ENCODE data around the gene PSME1.

Gene PSME1

GRCh38 chr14:24110523-24110922, 25.5 kb upstream of the PSME1 start:
- no peaks in the 10 kb centered on the region for H3K9me3 ChIP-seq (ENCODE audit: low read depth, low read length)
- no peak overlapping the region for H3K9ac ChIP-seq (ENCODE audit: insufficient read length)
- no peak for TF ChIP-seq EZH2 (IDR thresholded peaks at IDR 0.05)
- no peak for TF ChIP-seq POLR2AphosphoS5 (IDR thresholded peaks at IDR 0.05; ENCODE audit: borderline replicate concordance, low read depth, low read length)
- no peak for TF ChIP-seq FOXP2 (optimal IDR thresholded peaks at IDR 0.05; ENCODE audit: control extremely low read depth, extremely low read length, insufficient read depth)
- DNase-seq (ENCODE audit: low read depth, low spot score), result no peak
- no peak overlapping the region for H3K27ac ChIP-seq
- no peak overlapping the region for H3K4me3 ChIP-seq
- H3K36me3 ChIP-seq (ENCODE audit: insufficient read depth, low read length), result no peaks in the 10 kb centered on the region

GRCh38 chr14:24113379-24113800, 22.6 kb upstream of the PSME1 start:
- Histone ChIP-seq H3K36me3 (ENCODE audit: insufficient read depth, low read length) (peaks cover under 1% of the 10 kb centered on the region; the same call in 1 of the 2 replicates), H3K9ac (ENCODE audit: insufficient read length) (peak overlapping the region; percentile 87), H3K9me3 (ENCODE audit: low read depth, low read length) (no peaks in the 10 kb centered on the region), H3K4me3 (peak overlapping the region; percentile 96), H3K27ac (peak overlapping the region; percentile 94)
- TF ChIP-seq EZH2 (IDR thresholded peaks at IDR 0.05), result no peak
- TF ChIP-seq POLR2AphosphoS5 (IDR thresholded peaks at IDR 0.05; ENCODE audit: borderline replicate concordance, low read depth, low read length), result no peak
- TF ChIP-seq FOXP2 (optimal IDR thresholded peaks at IDR 0.05; ENCODE audit: control extremely low read depth, extremely low read length, insufficient read depth), result no peak
- DNase-seq (ENCODE audit: low read depth, low spot score), result no peak

- no peaks in the 10 kb centered on the region for H3K9me3 ChIP-seq (ENCODE audit: low read depth, low read length)
- peak overlapping the region; percentile 94 for H3K27ac ChIP-seq
- peak overlapping the region; percentile 96 for H3K4me3 ChIP-seq
- H3K36me3 ChIP-seq (ENCODE audit: insufficient read depth, low read length), result peaks cover 6% of the 10 kb centered on the region; the same call in 1 of the 2 replicates
- DNase-seq (ENCODE audit: low read depth, low spot score), result no peak
- TF ChIP-seq POLR2AphosphoS5 (IDR thresholded peaks at IDR 0.05; ENCODE audit: borderline replicate concordance, low read depth, low read length) (peak; percentile 74; the same call in 1 of the 2 replicates), FOXP2 (optimal IDR thresholded peaks at IDR 0.05; ENCODE audit: control extremely low read depth, extremely low read length, insufficient read depth) (no peak)
- H3K9ac ChIP-seq (ENCODE audit: insufficient read length), result peak overlapping the region; percentile 87
Observed at GRCh38 chr14:24113801-24114531, 22.0 kb upstream of the PSME1 start.

- peak within 1 kb of the TSS; percentile 96 for H3K4me3 ChIP-seq
- H3K9ac ChIP-seq (ENCODE audit: insufficient read length), result peak within 1 kb of the TSS; percentile 87
- H3K9me3 ChIP-seq (ENCODE audit: low read depth, low read length), result no peaks in the 10 kb centered on the region
- peak; percentile 99 for DNase-seq (ENCODE audit: low read depth, low spot score)
- peaks cover 14% of the 10 kb centered on the region; the same call in 1 of the 2 replicates for H3K36me3 ChIP-seq (ENCODE audit: insufficient read depth, low read length)
- TF ChIP-seq EZH2 (IDR thresholded peaks at IDR 0.05) (no peak), POLR2AphosphoS5 (IDR thresholded peaks at IDR 0.05; ENCODE audit: borderline replicate concordance, low read depth, low read length) (peak; percentile 26), FOXP2 (optimal IDR thresholded peaks at IDR 0.05; ENCODE audit: control extremely low read depth, extremely low read length, insufficient read depth) (peak; percentile 96)
- peak within 1 kb of the TSS; percentile 94 for H3K27ac ChIP-seq
Observed at GRCh38 chr14:24114532-24115421, 21.2 kb upstream of the PSME1 start, which contains the start of the genes DCAF11 and NRL. Gene DCAF11 (plus strand): TSS chr14:24114777. CDS start chr14:24115595, 818 bp downstream. Gene NRL (minus strand): TSS chr14:24114949. CDS start chr14:24082848, 32,101 bp downstream.

GRCh38 chr14:24115422-24116127, 20.4 kb upstream of the PSME1 start:
- no peak for DNase-seq (ENCODE audit: low read depth, low spot score)
- Histone ChIP-seq H3K36me3 (ENCODE audit: insufficient read depth, low read length) (peaks cover 14% of the 10 kb centered on the region; the same call in 1 of the 2 replicates), H3K27ac (no peak overlapping the region), H3K4me3 (peak overlapping the region; percentile 96), H3K9me3 (ENCODE audit: low read depth, low read length) (no peaks in the 10 kb centered on the region), H3K9ac (ENCODE audit: insufficient read length) (peak overlapping the region; percentile 82)
- TF ChIP-seq EZH2 (IDR thresholded peaks at IDR 0.05) (no peak), POLR2AphosphoS5 (IDR thresholded peaks at IDR 0.05; ENCODE audit: borderline replicate concordance, low read depth, low read length) (no peak), FOXP2 (optimal IDR thresholded peaks at IDR 0.05; ENCODE audit: control extremely low read depth, extremely low read length, insufficient read depth) (no peak)

- H3K36me3 ChIP-seq (ENCODE audit: insufficient read depth, low read length), result peaks cover 14% of the 10 kb centered on the region; the same call in 1 of the 2 replicates
- H3K9ac ChIP-seq (ENCODE audit: insufficient read length), result peak overlapping the region; percentile 82
- no peak overlapping the region for H3K27ac ChIP-seq
- H3K9me3 ChIP-seq (ENCODE audit: low read depth, low read length), result no peaks in the 10 kb centered on the region
- DNase-seq (ENCODE audit: low read depth, low spot score), result no peak
- TF ChIP-seq POLR2AphosphoS5 (IDR thresholded peaks at IDR 0.05; ENCODE audit: borderline replicate concordance, low read depth, low read length) (no peak), FOXP2 (optimal IDR thresholded peaks at IDR 0.05; ENCODE audit: control extremely low read depth, extremely low read length, insufficient read depth) (no peak), EZH2 (IDR thresholded peaks at IDR 0.05) (no peak)
- H3K4me3 ChIP-seq, result peak overlapping the region; percentile 96
Observed at GRCh38 chr14:24116128-24116814, 19.7 kb upstream of the PSME1 start.

GRCh38 chr14:24117179-24117578, 18.8 kb upstream of the PSME1 start:
- TF ChIP-seq POLR2AphosphoS5 (IDR thresholded peaks at IDR 0.05; ENCODE audit: borderline replicate concordance, low read depth, low read length) (no peak), FOXP2 (optimal IDR thresholded peaks at IDR 0.05; ENCODE audit: control extremely low read depth, extremely low read length, insufficient read depth) (no peak), EZH2 (IDR thresholded peaks at IDR 0.05) (no peak)
- no peaks in the 10 kb centered on the region for H3K9me3 ChIP-seq (ENCODE audit: low read depth, low read length)
- H3K36me3 ChIP-seq (ENCODE audit: insufficient read depth, low read length), result peaks cover 14% of the 10 kb centered on the region; the same call in 1 of the 2 replicates
- no peak overlapping the region for H3K27ac ChIP-seq
- DNase-seq (ENCODE audit: low read depth, low spot score), result no peak
- H3K9ac ChIP-seq (ENCODE audit: insufficient read length), result no peak overlapping the region
- H3K4me3 ChIP-seq, result no peak overlapping the region

Measured in SK-N-MC (cell line).